HEK293T (cell line): ENCODE measurements around the gene GOLT1A.

ENCODE experiments used
- NFRKB ChIP-seq: fragments of 450-650 bp; IDR thresholded peaks from 2 replicates; pipeline ENCODE4 v1.6.1; 2016; ENCODE audit warnings: mild to moderate bottlenecking, moderate library complexity
- TARDBP ChIP-seq: fragments of 450-650 bp; IDR thresholded peaks from 2 replicates; pipeline ENCODE4 v1.6.1; 2016

GRCh38 chr1:204241914-204242313 lies 28.1 kb upstream of the GOLT1A start:
- TF ChIP-seq NFRKB = no peak
- TF ChIP-seq TARDBP = no peak
